HG02943 (cell line): ENCODE results near the gene SKP1.

ENCODE experiments used
- ATAC-seq: cut with Tn5 transposase; IDR thresholded peaks from one replicate; pipeline ENCODE4 v1.9.1; 2021; ENCODE audit warnings: mild to moderate bottlenecking, low read depth, moderate library complexity; ENCODE audit not compliant: unreplicated experiment

The SKP1 gene

GRCh38 chr5:134114886-134115805 lies 61.6 kb downstream of the SKP1 start:
- peak; percentile 9 for ATAC-seq

- peak; percentile 81 for ATAC-seq
These were observed 62.6 kb downstream of the SKP1 start, which contains the start of gene TCF7 for GRCh38 chr5:134113902-134114875. Gene TCF7 (plus strand): TSS chr5:134114681. CDS start chr5:134114907, 226 bp downstream.

GRCh38 chr5:134113363-134113889 lies 63.3 kb downstream of the SKP1 start:
- no peak for ATAC-seq

- ATAC-seq: no peak
These were observed 63.9 kb downstream of the SKP1 start for GRCh38 chr5:134112726-134113362.

GRCh38 chr5:134111741-134112647 lies 64.8 kb downstream of the SKP1 start:
- ATAC-seq: no peak

GRCh38 chr5:134110382-134110781 lies 66.4 kb downstream of the SKP1 start:
- ATAC-seq: no peak

- no peak for ATAC-seq
These were observed 69.0 kb downstream of the SKP1 start for GRCh38 chr5:134107779-134108178.

- no peak for ATAC-seq
These were observed 69.6 kb downstream of the SKP1 start for GRCh38 chr5:134106991-134107701.

GRCh38 chr5:134103998-134104654 lies 72.6 kb downstream of the SKP1 start:
- ATAC-seq: no peak

- ATAC-seq: no peak
These were observed 73.4 kb downstream of the SKP1 start for GRCh38 chr5:134103397-134103796.

- no peak for ATAC-seq
These were observed 74.9 kb downstream of the SKP1 start for GRCh38 chr5:134101686-134102439.

GRCh38 chr5:134100283-134101091 lies 76.3 kb downstream of the SKP1 start:
- ATAC-seq: peak; percentile 67

GRCh38 chr5:134099939-134100282 lies 76.8 kb downstream of the SKP1 start:
- no peak for ATAC-seq

GRCh38 chr5:134099288-134099872 lies 77.4 kb downstream of the SKP1 start:
- ATAC-seq: no peak
